GM23248 (cell line): ENCODE results near the gene BHLHE41.

Source experiments
- EZH2 ChIP-seq: fragments of 200-600 bp; sonication (generic); IDR thresholded peaks from 2 replicates; pipeline ENCODE4 v1.6.1; 2018; ENCODE audit warnings: antibody characterized with exemption, mild to moderate bottlenecking; ENCODE audit not compliant: insufficient read depth, poor library complexity, severe bottlenecking
- EZH2phosphoT487 ChIP-seq: fragments of 200-600 bp; sonication (generic); IDR thresholded peaks from 2 replicates; pipeline ENCODE4 v1.6.1; 2018; ENCODE audit warnings: antibody characterized with exemption, moderate library complexity, mild to moderate bottlenecking, low read depth; ENCODE audit not compliant: insufficient read depth

DNA sequence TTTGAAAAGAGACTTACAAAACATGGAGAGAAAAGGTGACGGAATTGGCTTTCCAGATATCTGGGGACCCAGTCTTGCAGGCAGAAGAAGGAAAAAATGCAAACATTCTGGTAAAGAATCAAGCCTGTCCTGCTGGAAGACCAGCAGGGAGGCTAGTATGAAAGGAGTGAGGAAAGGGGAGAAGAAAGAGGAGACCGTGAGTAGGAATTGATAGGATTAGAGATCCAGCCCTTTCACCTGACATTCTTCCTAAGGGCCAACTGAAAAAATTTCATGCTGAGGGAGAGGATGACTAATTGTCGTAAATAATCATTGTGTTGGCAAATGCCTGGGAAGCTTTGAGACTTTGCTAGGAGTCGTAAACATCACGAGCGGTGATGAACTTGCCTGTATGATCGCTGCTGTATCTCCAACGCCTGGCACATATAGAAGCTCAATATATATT is 12.1 kb downstream of the BHLHE41 start:
- TF ChIP-seq EZH2phosphoT487 = no peak
- TF ChIP-seq EZH2 = no peak
